Stimulated activated memory B cell treated with anti-CD40 and anti-IgM and Interleukin-4, amounts not matched to agents 10 μg/mL and 1 μg/mL and 100 μg/mL, for 72 hours (primary cell): ENCODE results near the gene PRR23A.
"Not testable (repeated sequence)": the region's sequence is repeated elsewhere in the genome, so short reads cannot be mapped to it uniquely, and the experiment has no call there.

Experiments used
- ATAC-seq: fragments of 150-1000 bp; cut with Tn5 transposase; 2 replicates; pipeline ENCODE4 v1.10.0; 2021
- H3K27ac Mint-ChIP-seq: one replicate; pipeline ENCODE4 v1.8.0; 2022; ENCODE audit warnings: mild to moderate bottlenecking, mixed read lengths
- H3K27me3 Mint-ChIP-seq: one replicate; pipeline ENCODE4 v1.8.0; 2022; ENCODE audit warnings: mixed read lengths
- H3K36me3 Mint-ChIP-seq: one replicate; pipeline ENCODE4 v1.8.0; 2022; ENCODE audit warnings: mixed read lengths
- H3K4me1 Mint-ChIP-seq: one replicate; pipeline ENCODE4 v1.8.0; 2022; ENCODE audit warnings: mixed read lengths
- H3K4me3 Mint-ChIP-seq: one replicate; pipeline ENCODE4 v1.8.0; 2022; ENCODE audit warnings: mild to moderate bottlenecking, moderate library complexity, mixed read lengths
- H3K9me3 Mint-ChIP-seq: one replicate; pipeline ENCODE4 v1.8.0; 2022; ENCODE audit warnings: mixed read lengths

PRR23A gene

DNA sequence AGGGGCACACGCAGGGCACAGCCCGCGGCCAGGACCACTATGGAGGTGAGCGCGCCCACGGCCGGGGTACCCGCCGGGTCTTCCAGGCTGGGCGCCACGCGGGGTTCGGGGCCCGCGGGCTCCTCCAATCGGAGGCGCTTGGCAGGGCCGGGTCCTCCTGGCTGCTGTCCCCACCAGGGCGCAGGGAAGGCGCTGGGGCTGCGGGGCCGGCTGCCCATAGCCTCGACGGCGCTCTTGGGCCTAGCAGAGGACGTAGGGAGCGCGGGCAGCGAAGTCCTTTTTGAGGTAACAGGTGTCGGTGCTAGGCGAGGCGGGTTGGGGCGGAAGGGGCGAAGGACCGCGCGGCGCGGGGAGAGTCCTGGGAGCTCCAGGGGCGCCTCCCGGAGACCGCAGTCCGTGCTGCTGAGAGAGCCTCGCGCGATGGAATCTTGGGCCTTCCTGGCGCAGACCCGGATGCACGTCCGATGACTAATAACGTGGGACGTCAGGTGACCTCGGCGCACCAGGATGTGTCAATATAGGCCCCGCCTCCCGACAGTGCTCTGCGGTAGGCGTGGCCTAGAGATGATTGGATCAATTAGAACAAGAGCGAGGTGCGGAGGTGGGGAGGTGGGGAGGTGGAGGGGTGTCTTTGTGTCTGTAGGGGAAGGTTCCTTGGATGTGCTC lies at the start of gene PRR23A:
TSS of gene PRR23A (minus strand) at position 218 of the 666 bp plus-strand sequence. CDS start at position 218, 0 bp downstream.
- H3K27ac Mint-ChIP-seq, result no peak within 1 kb of the TSS
- ATAC-seq, result peak; percentile 64
- no peak within 1 kb of the TSS for H3K4me3 Mint-ChIP-seq
- H3K9me3 Mint-ChIP-seq, result peaks cover 26% of the 10 kb centered on the region
- H3K36me3 Mint-ChIP-seq, result peaks cover 6% of the 10 kb centered on the region
- no peaks in the 10 kb centered on the region for H3K4me1 Mint-ChIP-seq
- no peaks in the 10 kb centered on the region for H3K27me3 Mint-ChIP-seq

DNA sequence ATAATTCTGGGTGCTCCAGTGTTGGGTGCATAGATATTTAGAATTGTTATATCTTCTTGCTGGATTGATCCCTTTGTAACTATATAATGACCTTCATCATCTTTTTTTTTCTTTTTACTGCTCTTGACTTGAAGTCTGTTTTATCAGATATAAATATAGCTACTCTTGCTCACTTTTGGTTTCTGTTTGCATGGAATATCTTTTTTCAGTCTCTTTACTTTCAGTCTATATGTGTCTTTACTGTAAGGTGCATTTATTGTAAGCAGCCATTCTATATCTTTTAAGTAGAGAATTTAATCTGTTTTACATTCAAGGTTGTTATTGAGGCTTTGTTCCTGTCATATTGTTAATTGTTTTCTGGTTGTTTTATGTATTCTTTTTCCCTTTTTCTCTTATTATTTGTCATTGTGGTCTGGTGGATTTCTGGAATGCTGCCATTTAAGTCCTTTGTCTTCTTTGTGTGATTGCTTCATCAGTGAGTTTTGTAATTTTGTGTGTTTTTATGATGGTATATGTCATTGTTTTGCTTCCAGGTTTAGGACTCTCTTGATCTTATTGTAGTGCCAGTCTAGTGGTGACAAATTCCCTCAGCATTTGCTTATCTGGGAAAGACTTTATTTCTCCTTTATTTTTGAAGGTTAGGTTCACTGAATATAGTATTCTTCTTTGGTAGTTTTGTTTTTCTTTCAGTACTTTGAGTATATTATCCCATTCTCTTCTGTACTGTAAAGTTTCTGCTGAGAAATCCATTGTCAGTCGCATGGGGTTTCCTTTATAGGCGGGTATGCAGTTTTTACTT lies 46.9 kb upstream of the PRR23A start:
- Mint-ChIP-seq H3K4me1 (no peaks in the 10 kb centered on the region), H3K36me3 (peaks cover 5% of the 10 kb centered on the region), H3K9me3 (peaks cover 16% of the 10 kb centered on the region), H3K27ac (no peak overlapping the region), H3K4me3 (no peak overlapping the region), H3K27me3 (no peaks in the 10 kb centered on the region)
- no peak for ATAC-seq

- H3K9me3 Mint-ChIP-seq, result peaks cover 8% of the 10 kb centered on the region
Measured at GRCh38 chr3:139044366-139045210, 38.5 kb upstream of the PRR23A start, which contains the start of gene PRR23C. Gene PRR23C (minus strand): TSS chr3:139044892. CDS start chr3:139044620, 272 bp downstream.

DNA sequence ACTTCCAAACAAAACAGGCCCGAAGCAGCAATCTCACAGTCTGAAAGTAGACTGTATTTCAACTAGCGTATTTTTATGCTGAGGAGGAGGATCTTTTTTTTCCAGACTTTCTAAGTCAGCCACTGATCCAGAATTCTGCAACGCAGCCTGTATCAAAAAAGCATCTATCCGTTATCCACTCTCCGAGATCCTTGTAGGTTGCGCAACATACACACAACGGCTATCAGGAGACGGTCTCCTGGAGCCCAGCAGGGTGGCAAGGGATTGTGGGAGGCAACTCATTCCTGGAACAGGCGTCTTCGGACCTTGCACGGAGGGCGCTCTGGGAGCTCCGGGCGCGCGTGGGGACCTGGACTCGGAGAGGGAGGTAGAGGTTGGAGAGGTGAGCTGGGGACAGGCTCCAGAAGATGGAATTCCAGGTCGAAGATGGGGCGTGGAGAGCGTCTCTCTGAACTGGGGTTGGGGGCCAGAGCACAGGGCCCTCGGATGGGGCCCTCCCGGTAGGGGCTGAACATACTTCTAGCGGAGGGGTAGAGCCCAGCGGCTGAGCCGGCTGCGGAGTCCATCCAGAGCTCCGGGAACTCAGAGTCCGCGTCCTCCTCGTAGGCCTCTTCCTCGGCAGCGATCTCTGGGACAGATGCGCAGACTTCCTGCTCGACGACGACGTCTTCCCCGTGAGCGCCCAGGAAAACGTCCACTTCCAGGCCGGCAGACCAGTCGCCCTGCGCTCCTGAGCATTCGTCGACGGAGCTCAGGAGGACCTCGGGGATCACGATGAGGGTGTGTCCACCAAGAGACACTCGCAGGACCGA lies 37.7 kb upstream of the PRR23A start:
- Mint-ChIP-seq H3K9me3 (peaks cover 5% of the 10 kb centered on the region), H3K4me3 (no peak overlapping the region), H3K36me3 (no peaks in the 10 kb centered on the region), H3K27me3 (peaks cover 19% of the 10 kb centered on the region), H3K27ac (no peak overlapping the region), H3K4me1 (no peaks in the 10 kb centered on the region)
- no peak for ATAC-seq

More at GRCh38 chr3:139044366-139045210, 38.5 kb upstream of the PRR23A start, which contains the start of gene PRR23C:
- ATAC-seq, result no peak
- Mint-ChIP-seq H3K36me3 (no peaks in the 10 kb centered on the region), H3K27me3 (peaks cover 14% of the 10 kb centered on the region), H3K4me3 (no peak within 1 kb of the TSS), H3K27ac (no peak within 1 kb of the TSS), H3K4me1 (no peaks in the 10 kb centered on the region)

DNA sequence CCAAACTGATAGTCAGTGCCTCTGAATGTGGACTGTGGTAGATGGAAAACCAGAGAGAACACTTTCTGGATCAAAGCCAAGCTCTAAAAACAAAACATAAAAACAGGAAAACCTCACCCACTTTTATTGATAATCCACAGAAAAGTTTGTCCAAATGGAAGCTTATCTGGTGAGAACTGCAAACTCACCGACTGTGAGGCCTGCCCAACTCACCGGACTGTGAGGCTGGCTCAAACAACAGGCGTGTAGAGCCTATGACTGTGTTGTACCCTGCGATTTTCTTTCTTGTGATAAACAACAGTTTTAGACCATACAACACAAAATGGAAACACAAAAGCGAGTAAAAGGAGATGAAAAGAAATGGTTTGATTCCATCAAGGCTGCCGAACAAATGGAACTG lies 31.4 kb upstream of the PRR23A start:
- Mint-ChIP-seq H3K36me3 (no peaks in the 10 kb centered on the region), H3K27ac (no peak overlapping the region), H3K4me1 (no peaks in the 10 kb centered on the region), H3K9me3 (no peaks in the 10 kb centered on the region), H3K27me3 (peaks cover 46% of the 10 kb centered on the region), H3K4me3 (no peak overlapping the region)
- ATAC-seq, result no peak

DNA sequence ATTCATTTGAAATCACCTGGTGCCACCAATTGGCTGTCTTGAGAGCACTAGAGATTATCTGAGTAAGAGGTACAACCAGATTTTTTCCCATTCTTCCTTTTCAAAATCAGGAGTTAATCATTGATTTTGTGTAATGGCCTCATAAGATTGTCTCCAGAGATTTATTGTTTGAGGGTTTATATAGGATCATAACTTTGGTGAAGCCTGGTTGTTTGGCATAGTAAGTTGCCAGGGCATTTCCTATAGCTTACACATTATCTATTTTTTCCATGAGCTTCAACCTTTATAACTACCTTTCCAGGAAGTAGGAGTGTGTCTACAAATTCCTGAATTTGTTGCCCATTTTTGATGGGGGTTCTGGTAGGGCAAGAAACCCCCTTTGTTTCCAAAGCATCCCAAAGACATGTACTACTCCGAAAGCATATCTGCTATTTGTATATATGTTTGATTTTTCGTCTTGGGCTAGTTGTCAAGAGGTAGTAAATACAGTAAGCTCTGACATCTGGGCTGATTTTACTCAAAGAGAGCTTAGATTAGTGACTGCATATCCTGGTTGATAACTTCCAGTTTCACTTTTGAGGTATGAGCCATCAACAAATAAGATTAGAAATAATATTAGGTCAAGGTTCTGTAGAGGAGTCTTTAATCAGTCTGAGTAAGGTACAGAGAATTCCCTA lies 26.4 kb upstream of the PRR23A start:
- H3K36me3 Mint-ChIP-seq, result no peaks in the 10 kb centered on the region
- ATAC-seq, result no peak

DNA sequence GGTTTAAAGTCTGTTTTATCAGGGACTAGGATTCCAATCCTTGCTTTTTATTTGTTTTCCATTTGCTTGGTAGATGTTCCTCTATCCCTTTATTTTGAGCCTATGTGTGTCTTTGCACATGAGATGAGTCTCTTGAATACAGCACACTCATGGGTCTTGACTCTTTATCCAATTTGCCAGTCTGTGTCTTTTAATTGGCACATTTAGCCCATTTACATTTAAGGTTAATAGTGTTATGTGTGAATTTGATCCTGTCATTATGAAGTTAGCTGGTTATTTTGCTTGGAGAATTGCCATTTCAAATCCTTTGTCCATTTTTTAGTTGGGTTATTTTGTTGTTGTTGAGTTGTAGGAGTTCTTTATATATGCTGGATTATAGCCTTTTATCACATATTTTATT lies 24.5 kb upstream of the PRR23A start:
- ATAC-seq, H3K4me3 Mint-ChIP-seq, H3K4me1 Mint-ChIP-seq, H3K36me3 Mint-ChIP-seq, H3K27ac Mint-ChIP-seq, H3K27me3 Mint-ChIP-seq: not testable (repeated sequence)
- peaks cover 16% of the 10 kb centered on the region for H3K9me3 Mint-ChIP-seq

More for the DNA sequence above, 26.4 kb upstream of the PRR23A start:
- peaks cover 16% of the 10 kb centered on the region for H3K9me3 Mint-ChIP-seq
- H3K4me3 Mint-ChIP-seq, result no peak overlapping the region
- peaks cover 27% of the 10 kb centered on the region for H3K27me3 Mint-ChIP-seq
- no peaks in the 10 kb centered on the region for H3K4me1 Mint-ChIP-seq
- no peak overlapping the region for H3K27ac Mint-ChIP-seq

DNA sequence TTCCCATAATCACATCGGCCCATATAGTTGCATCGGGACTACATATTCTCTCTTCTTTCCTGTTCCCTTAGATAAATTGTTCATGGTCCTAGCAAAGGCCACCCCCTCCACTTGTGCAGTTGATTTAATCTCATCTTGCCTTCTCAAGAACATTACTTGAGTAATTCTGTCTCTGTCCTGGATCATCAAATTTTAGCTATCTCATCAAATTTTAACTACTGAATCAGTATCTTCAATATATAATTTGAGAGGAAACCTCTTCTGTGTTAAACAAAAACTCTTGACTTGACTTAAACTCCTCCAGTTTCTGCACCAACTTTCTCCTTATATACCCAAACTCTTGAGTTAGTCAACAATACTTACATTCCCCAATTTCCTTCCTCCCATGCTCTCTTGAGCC lies 18.9 kb upstream of the PRR23A start:
- Mint-ChIP-seq H3K4me3 (no peak overlapping the region), H3K36me3 (no peaks in the 10 kb centered on the region), H3K27me3 (no peaks in the 10 kb centered on the region), H3K9me3 (peaks cover 5% of the 10 kb centered on the region), H3K4me1 (no peaks in the 10 kb centered on the region), H3K27ac (no peak overlapping the region)
- no peak for ATAC-seq

GRCh38 chr3:139020868-139021234 lies 14.8 kb upstream of the PRR23A start, which contains the start of gene PRR23B:
Gene PRR23B (minus strand): TSS chr3:139020926. CDS start chr3:139020661, 265 bp downstream.
- no peak within 1 kb of the TSS for H3K27ac Mint-ChIP-seq
- no peak within 1 kb of the TSS for H3K4me3 Mint-ChIP-seq
- H3K9me3 Mint-ChIP-seq, result peaks cover 2% of the 10 kb centered on the region
- H3K27me3 Mint-ChIP-seq, result no peaks in the 10 kb centered on the region
- ATAC-seq, result no peak
- no peaks in the 10 kb centered on the region for H3K36me3 Mint-ChIP-seq
- H3K4me1 Mint-ChIP-seq, result no peaks in the 10 kb centered on the region

DNA sequence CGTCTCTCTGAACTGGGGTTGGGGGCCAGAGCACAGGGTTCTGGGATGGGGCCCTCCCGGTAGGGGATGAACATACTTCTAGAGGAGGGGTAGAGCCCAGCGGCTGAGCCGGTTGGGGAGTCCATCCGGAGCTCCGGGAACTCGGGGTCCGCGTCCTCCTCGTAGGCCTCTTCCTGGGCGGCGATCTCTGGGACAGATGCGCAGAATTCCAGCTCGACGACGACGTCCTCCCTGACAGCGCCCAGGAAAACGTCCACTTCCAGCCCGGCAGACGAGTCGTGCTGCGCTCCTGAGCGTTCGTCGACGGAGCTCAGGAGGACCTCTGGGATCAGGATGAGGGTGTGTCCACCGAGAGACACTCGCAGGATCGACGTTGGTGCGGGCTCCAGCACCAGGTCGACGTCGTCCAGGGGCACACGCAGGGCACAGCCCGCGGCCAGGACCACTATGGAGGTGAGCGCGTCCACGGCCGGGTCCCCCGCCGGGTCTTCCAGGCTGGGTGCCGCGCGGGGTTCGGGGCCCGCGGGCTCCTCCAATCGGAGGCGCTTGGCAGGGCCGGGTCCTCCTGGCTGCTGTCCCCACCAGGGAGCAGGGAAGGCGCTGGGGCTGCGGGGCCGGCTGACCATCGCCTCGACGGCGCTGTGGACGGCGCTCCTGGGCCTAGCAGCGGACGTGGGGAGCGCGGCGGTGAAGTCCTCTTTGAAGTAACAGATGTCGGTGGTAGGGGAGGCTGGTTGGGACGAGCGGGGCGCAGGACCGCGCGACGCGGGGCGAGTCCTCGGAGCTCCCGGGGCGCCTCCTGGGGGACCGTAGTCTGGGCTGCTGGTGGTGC lies 14.2 kb upstream of the PRR23A start:
- ATAC-seq, result peak; percentile 31
- no peak overlapping the region for H3K27ac Mint-ChIP-seq
- H3K4me3 Mint-ChIP-seq, result no peak overlapping the region
- no peaks in the 10 kb centered on the region for H3K4me1 Mint-ChIP-seq
- H3K36me3 Mint-ChIP-seq, result no peaks in the 10 kb centered on the region
- no peaks in the 10 kb centered on the region for H3K27me3 Mint-ChIP-seq
- H3K9me3 Mint-ChIP-seq, result peaks cover 2% of the 10 kb centered on the region

- no peaks in the 10 kb centered on the region for H3K36me3 Mint-ChIP-seq
- H3K9me3 Mint-ChIP-seq, result peaks cover 14% of the 10 kb centered on the region
- H3K4me3 Mint-ChIP-seq, result no peak overlapping the region
- H3K4me1 Mint-ChIP-seq, result no peaks in the 10 kb centered on the region
- ATAC-seq, result no peak
- H3K27me3 Mint-ChIP-seq, result no peaks in the 10 kb centered on the region
- no peak overlapping the region for H3K27ac Mint-ChIP-seq
Measured at GRCh38 chr3:139016430-139017048, 10.5 kb upstream of the PRR23A start.

- Mint-ChIP-seq H3K4me1 (no peaks in the 10 kb centered on the region), H3K27ac (no peak overlapping the region), H3K27me3 (no peaks in the 10 kb centered on the region), H3K4me3 (no peak overlapping the region), H3K9me3 (peaks cover 27% of the 10 kb centered on the region), H3K36me3 (peaks cover 6% of the 10 kb centered on the region)
- ATAC-seq, result no peak
Measured at GRCh38 chr3:139005356-139005993, 593 bp downstream of the PRR23A start.

DNA sequence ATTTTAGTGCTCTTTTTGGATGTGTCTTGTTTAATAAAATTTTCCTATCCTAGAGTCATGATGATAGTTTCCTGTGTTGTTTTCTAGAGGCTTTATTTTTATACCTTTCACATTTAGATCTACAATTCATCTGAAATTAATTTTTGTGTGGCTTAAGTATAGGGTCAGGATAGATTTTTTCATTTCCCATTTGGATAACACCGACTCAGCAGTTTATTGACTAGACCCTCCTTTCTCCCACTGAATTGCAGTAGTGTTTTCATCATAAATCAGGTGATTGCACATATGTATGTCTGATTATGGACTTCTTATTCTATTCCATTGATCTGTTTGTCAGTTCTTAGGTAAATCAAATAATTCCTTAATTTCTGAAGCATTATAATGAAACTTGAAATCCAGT lies 10.4 kb downstream of the PRR23A start:
- ATAC-seq, result no peak
- Mint-ChIP-seq H3K27ac (no peak overlapping the region), H3K36me3 (no peaks in the 10 kb centered on the region), H3K27me3 (peaks cover 16% of the 10 kb centered on the region), H3K4me1 (no peaks in the 10 kb centered on the region), H3K9me3 (peaks cover 5% of the 10 kb centered on the region), H3K4me3 (no peak overlapping the region)
